Parathyroid adenoma (tissue), 2 donors: ENCODE results near the gene SKIDA1.

Experiments
- H2AFZ ChIP-seq: fragments of 300-600 bp; sonication (generic); one replicate; pipeline ENCODE4 v1.7.0; 2017; ENCODE audit warnings: antibody characterized with exemption, mild to moderate bottlenecking
- H3K27ac ChIP-seq: fragments of 300-600 bp; sonication (generic); one replicate; pipeline ENCODE4 v1.7.0; 2017
- H3K27me3 ChIP-seq: fragments of 300-600 bp; sonication (generic); one replicate; pipeline ENCODE4 v1.7.0; 2017; ENCODE audit warnings: low read length; ENCODE audit not compliant: control insufficient read depth, insufficient read depth
- H3K36me3 ChIP-seq: fragments of 300-600 bp; sonication (generic); one replicate; pipeline ENCODE4 v1.7.0; 2017; ENCODE audit warnings: low read length; ENCODE audit not compliant: control insufficient read depth, insufficient read depth
- H3K4me1 ChIP-seq: fragments of 300-600 bp; sonication (generic); one replicate; pipeline ENCODE4 v1.7.0; 2017; ENCODE audit warnings: control low read depth
- H3K4me2 ChIP-seq: fragments of 300-600 bp; sonication (generic); one replicate; pipeline ENCODE4 v1.7.0; 2017; ENCODE audit warnings: low read length
- H3K4me3 ChIP-seq: fragments of 300-600 bp; sonication (generic); one replicate; pipeline ENCODE4 v1.7.0; 2017; ENCODE audit warnings: low read depth, low read length
- H3K79me2 ChIP-seq: fragments of 300-600 bp; sonication (generic); one replicate; pipeline ENCODE4 v1.7.0; 2017; ENCODE audit warnings: control low read depth
- H3K9ac ChIP-seq: fragments of 300-600 bp; sonication (generic); one replicate; pipeline ENCODE4 v1.7.0; 2017; ENCODE audit warnings: mild to moderate bottlenecking
- H3K9me3 ChIP-seq: fragments of 300-600 bp; sonication (generic); one replicate; pipeline ENCODE4 v1.7.0; 2017; ENCODE audit warnings: low read length; ENCODE audit not compliant: control insufficient read depth
- TF ChIP-seq, protein P1 (sequence below): fragments of 300-600 bp; sonication (generic); IDR thresholded peaks from one replicate; pipeline ENCODE4 v1.7.0; 2017; ENCODE audit warnings: antibody characterized with exemption, mild to moderate bottlenecking
- donor health status: primary hyperparathyroidism.

The SKIDA1 gene

DNA sequence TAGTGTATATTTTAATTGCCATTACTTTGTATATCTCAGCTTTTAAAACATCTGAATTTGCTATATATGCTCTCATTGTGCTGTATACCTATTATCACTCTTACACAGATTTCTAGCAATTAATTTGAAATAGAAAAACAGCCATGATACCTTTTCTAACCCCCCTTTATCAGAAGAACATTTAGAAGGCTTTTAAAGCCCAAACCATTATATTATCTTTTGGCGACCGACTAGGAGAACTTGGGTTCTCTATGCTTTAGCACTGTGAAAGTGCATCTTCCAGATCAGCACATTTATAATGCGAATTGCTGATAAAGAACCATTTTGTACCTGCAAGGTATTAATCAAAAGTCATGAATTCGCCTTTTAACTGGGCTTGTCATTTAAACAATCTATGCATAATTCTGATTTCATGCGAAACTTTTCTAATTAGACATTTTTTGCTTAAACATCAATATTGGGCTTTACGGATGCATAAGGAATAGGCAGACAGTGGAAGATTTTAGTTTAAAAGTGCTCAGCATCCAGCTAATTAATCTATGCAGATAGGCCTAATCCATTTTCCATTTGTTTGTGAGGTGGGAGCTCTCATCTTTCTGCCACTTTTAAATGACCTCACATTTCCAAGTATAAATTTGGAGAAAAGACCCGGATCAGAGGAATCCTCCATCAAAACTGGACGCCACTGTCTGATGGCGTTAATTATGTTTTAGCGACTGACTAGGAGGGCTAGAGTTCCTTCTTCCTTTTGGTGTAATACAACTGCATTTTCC lies 7.4 kb upstream of the SKIDA1 start:
- Histone ChIP-seq H3K9ac (peak overlapping the region; percentile 31), H2AFZ (peak overlapping the region; percentile 93), H3K27ac (peak overlapping the region; percentile 95), H3K27me3 (no peaks in the 10 kb centered on the region), H3K79me2 (no peaks in the 10 kb centered on the region), H3K4me2 (peak overlapping the region; percentile 97), H3K4me1 (no peaks in the 10 kb centered on the region), H3K4me3 (peak overlapping the region; percentile 70), H3K36me3 (no peaks in the 10 kb centered on the region), H3K9me3 (no peaks in the 10 kb centered on the region)
- TF ChIP-seq, protein P1, sequence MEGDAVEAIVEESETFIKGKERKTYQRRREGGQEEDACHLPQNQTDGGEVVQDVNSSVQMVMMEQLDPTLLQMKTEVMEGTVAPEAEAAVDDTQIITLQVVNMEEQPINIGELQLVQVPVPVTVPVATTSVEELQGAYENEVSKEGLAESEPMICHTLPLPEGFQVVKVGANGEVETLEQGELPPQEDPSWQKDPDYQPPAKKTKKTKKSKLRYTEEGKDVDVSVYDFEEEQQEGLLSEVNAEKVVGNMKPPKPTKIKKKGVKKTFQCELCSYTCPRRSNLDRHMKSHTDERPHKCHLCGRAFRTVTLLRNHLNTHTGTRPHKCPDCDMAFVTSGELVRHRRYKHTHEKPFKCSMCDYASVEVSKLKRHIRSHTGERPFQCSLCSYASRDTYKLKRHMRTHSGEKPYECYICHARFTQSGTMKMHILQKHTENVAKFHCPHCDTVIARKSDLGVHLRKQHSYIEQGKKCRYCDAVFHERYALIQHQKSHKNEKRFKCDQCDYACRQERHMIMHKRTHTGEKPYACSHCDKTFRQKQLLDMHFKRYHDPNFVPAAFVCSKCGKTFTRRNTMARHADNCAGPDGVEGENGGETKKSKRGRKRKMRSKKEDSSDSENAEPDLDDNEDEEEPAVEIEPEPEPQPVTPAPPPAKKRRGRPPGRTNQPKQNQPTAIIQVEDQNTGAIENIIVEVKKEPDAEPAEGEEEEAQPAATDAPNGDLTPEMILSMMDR, result no peak

DNA sequence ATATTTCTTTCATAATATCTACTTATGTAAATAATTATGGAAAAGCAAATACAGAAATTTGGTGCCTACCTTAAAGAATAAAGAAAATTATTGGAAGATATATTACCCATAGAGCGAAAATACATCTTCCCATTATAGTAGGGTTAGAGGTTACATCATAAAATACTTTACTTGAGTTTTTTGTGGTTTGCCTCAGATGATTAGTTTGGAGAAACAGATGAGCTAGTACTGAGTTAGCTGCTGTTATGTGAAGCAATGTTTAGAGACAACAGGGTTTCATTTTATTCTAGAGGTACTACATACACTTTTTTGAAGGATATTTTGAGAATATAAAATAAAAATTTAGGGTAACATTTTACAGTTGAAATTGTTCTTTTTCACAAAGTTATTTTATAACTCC lies 5.7 kb upstream of the SKIDA1 start:
- Histone ChIP-seq H3K9ac (no peak overlapping the region), H3K27ac (no peak overlapping the region), H3K27me3 (no peaks in the 10 kb centered on the region), H3K79me2 (no peaks in the 10 kb centered on the region), H3K4me1 (no peaks in the 10 kb centered on the region), H2AFZ (no peak overlapping the region), H3K4me3 (no peak overlapping the region), H3K4me2 (no peak overlapping the region), H3K36me3 (no peaks in the 10 kb centered on the region), H3K9me3 (no peaks in the 10 kb centered on the region)
- TF ChIP-seq, protein P1, result no peak

DNA sequence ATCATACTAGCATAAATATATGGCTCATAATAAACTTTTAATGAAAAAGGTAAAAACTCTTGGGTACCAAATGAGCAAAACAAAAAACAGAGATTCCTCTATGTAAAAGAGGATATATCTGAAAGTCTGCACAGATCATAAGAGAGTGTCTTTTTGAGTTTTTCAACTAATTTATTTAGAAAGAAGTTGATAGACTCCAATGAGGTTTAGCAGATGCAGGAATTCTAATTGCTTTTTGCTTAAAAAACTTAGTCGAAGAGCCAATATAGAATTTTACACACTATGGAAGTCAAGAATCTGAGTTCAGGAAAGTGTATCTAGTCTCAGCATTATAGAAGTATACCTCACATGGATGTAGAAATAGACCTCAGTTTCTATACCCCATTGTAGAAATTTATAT lies 5.2 kb upstream of the SKIDA1 start:
- Histone ChIP-seq H3K79me2 (no peaks in the 10 kb centered on the region), H3K4me1 (no peaks in the 10 kb centered on the region), H3K27me3 (no peaks in the 10 kb centered on the region), H2AFZ (no peak overlapping the region), H3K27ac (no peak overlapping the region), H3K9ac (no peak overlapping the region), H3K4me2 (no peak overlapping the region), H3K4me3 (no peak overlapping the region), H3K36me3 (no peaks in the 10 kb centered on the region), H3K9me3 (no peaks in the 10 kb centered on the region)
- TF ChIP-seq, protein P1, result no peak

DNA sequence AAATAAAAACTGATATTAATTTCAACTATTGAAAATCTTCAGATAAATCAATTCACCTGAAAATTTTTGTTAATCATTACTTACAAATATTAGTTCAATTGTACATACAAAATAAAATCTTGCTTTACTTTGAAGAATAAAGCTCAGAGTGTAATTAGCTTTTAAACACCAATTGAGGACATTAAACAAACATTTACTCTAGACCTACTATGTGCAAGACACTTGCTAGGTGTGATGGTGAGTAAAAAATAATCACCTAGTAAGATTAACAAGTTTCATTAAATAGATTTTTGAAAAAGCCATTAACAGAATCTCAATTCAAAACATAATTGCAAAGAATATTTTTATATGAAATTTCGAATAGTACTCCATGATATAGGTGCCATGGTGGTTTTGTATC lies 4.7 kb upstream of the SKIDA1 start:
- no peak overlapping the region for H3K27ac ChIP-seq

More for the DNA sequence above, 4.7 kb upstream of the SKIDA1 start:
- H3K36me3 ChIP-seq, result no peaks in the 10 kb centered on the region
- H2AFZ ChIP-seq, result no peak overlapping the region
- H3K79me2 ChIP-seq, result no peaks in the 10 kb centered on the region
- no peaks in the 10 kb centered on the region for H3K9me3 ChIP-seq
- TF ChIP-seq, protein P1, result no peak
- H3K27me3 ChIP-seq, result no peaks in the 10 kb centered on the region
- H3K9ac ChIP-seq, result no peak overlapping the region
- H3K4me2 ChIP-seq, result no peak overlapping the region
- H3K4me1 ChIP-seq, result no peaks in the 10 kb centered on the region
- no peak overlapping the region for H3K4me3 ChIP-seq
